ENCODE measurements around the gene PTMA.

Gene PTMA

DNA sequence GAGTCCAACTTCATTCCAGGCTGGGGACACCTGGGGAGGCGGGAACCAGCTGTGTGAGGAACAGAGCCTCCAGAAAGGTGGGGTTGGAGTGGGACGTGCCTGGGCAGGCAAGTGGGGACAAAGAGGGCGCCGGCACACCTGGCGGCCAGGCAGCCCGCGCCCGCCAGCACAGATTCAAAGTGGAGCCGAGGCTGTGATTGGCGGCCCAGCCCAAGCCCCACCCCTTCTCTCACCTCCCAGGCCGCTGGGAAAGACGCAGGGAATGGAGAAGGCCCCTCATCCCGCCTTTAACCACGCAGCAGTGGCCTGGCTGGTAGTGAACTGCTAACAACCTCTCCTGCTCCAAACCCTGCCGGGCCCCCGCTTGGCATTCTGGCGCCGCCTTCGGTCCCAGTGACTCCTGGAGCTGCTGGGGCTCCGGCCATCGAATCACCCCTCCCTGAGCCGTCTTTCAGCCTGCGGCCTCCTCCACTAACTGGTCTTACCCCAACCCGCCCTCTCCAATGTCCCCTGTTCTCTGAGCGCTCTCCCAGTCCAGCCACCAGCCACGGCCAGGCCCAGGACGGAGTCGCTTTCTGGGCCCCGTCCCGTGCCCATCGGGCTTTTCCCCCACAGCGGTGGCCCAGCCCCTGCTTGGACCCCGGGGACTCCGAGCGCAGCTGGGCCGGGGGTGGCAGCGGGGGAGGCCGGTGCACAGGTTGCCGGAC, 27.9 kb upstream of the PTMA start:
- Histone ChIP-seq H3K27me3 (ENCODE audit: control insufficient read depth, insufficient read depth, low read length) (no peaks in the 10 kb centered on the region), H3K4me1 (ENCODE audit: control insufficient read depth, insufficient read depth, low read length) (peaks cover 6% of the 10 kb centered on the region), H3K9ac (ENCODE audit: low read depth, low read length) (peak overlapping the region; percentile 93), H3K36me3 (ENCODE audit: control insufficient read depth, insufficient read depth, low read length) (peaks cover 2% of the 10 kb centered on the region), H3K9me3 (ENCODE audit: control insufficient read depth, insufficient read depth, low read length) (no peaks in the 10 kb centered on the region), H3K4me3 (ENCODE audit: low read depth, low read length) (peak overlapping the region; percentile 72)

DNA sequence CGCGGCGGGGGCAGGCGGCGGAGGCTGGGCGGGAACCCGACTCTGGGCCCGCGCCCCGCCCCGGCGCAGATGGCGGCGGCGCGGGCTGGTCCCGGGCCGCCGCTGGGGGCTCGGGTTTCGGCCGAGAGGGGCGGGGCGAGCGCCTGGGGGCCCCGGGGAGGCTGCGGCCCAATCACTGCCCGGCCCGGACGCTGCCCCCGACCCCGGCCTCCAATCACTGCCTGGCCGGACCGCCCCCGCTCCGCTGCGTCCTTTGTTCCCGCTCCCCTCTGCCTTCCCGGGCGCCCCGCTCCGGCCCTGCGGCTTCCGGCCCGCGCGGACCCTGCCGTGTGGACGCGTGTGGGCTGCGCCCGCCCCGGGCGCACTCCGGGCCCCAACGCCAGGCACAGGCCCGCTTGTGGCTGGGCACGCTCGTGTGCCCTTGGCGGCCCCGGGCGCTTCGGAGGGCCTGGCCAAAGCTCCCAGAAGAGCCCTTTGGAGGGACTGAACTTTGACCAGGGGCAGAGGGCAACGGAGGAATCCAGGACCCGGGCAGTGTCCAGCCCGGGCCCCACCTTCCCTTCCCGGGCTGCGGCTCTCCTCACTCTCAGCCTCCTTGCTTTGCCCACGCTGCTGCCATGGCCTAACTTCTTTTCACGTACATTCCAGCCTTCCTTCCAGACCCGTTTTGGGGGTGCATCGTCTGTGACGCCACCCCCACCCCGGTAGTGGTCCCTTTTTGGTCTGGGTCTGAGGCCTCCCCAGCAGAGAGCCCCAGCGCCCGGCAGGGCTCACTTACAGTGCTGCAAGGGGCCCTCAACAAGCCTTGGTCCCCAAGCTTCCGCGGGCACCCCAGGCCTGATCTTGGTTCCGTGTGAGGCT, 27.1 kb upstream of the PTMA start:
- Histone ChIP-seq H3K9ac (ENCODE audit: low read depth, low read length) (peak overlapping the region; percentile 98), H3K4me3 (ENCODE audit: low read depth, low read length) (peak overlapping the region; percentile 80), H3K27me3 (ENCODE audit: control insufficient read depth, insufficient read depth, low read length) (no peaks in the 10 kb centered on the region), H3K4me1 (ENCODE audit: control insufficient read depth, insufficient read depth, low read length) (peaks cover 6% of the 10 kb centered on the region), H3K36me3 (ENCODE audit: control insufficient read depth, insufficient read depth, low read length) (peaks cover 2% of the 10 kb centered on the region), H3K9me3 (ENCODE audit: control insufficient read depth, insufficient read depth, low read length) (no peaks in the 10 kb centered on the region)

DNA sequence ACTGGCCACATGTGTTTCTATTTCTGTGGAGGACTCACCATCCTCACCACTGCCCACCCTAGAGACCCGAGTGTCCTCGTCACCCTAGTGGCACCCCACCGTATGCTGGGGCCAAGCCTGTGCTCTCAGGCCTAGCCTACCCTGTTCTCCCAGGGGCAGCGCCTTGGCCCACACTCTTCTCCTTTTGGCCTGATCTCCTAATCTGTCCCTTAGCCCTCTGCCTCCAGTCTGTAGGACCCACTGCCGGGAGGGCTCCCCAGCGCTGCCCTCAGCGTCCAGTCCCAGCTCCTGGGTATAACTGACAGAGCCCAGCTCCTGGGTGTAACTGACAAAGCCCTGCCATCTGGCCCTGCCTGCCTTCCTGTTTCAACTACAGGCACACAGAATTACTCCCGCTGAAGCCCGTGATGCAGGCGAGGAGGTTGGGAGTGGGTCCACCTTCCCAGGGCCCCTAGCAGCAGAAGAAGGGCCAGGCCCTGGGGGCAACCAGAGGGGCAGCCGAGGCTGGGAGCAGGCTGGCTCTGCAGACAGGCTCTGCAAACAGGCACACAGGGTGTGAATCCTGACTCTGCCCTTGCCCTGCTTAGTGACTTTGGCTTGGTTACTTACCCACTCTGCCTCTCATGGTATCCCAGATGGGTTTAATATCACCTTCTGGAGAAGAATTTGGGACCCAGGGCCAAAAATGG, 25.6 kb upstream of the PTMA start:
- Histone ChIP-seq H3K9me3 (ENCODE audit: control insufficient read depth, insufficient read depth, low read length) (no peaks in the 10 kb centered on the region), H3K36me3 (ENCODE audit: control insufficient read depth, insufficient read depth, low read length) (peaks cover 2% of the 10 kb centered on the region), H3K4me3 (ENCODE audit: low read depth, low read length) (no peak overlapping the region), H3K27me3 (ENCODE audit: control insufficient read depth, insufficient read depth, low read length) (no peaks in the 10 kb centered on the region), H3K9ac (ENCODE audit: low read depth, low read length) (no peak overlapping the region), H3K4me1 (ENCODE audit: control insufficient read depth, insufficient read depth, low read length) (peaks cover 11% of the 10 kb centered on the region)

DNA sequence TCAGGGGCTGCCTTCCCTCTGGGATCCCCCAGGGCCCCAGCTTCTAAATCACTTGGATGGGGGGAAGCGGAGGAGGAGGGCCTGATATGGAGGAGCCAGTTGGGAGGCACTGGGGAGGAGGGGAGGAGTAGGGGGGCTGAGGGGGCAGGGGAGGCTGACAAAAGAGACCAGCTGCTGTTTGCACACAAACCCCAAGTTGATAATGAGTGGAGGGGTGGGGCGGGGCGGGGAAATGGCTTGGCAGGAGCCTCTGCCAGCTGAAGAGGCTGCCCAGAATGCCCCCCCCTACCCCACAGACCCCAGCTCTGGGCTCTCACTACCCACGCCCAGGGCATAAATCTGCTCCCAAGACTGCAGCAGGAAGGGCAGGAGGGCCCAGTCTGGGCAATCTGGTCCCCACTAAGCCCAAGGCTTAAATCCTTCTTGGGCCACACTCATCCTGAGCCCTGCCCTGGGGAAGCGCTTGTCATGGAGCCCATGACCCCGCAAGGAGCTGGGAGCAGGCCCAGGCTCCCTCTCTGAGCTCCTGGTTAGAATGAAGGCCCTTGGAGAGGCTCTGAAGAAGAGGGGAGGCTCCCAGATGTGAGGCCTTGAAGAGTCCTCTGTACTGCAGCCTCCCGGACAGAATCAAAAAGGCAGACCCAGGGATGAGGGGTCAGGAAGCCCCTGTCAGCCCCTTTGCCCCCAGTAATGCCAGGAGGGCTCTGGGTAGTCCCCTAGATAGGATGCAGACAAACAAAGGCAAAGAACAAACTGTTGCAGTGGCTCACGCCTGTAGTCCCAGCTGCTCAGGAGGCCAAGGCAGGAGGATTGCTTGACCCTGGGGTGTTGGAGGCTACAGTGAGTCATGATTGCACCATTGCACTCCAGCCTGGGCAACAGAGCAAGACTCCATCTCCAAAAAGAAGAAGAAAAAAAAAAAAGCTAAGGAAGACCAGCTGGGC, 24.8 kb upstream of the PTMA start:
- Histone ChIP-seq H3K4me1 (ENCODE audit: control insufficient read depth, insufficient read depth, low read length) (peaks cover 11% of the 10 kb centered on the region), H3K4me3 (ENCODE audit: low read depth, low read length) (no peak overlapping the region)

DNA sequence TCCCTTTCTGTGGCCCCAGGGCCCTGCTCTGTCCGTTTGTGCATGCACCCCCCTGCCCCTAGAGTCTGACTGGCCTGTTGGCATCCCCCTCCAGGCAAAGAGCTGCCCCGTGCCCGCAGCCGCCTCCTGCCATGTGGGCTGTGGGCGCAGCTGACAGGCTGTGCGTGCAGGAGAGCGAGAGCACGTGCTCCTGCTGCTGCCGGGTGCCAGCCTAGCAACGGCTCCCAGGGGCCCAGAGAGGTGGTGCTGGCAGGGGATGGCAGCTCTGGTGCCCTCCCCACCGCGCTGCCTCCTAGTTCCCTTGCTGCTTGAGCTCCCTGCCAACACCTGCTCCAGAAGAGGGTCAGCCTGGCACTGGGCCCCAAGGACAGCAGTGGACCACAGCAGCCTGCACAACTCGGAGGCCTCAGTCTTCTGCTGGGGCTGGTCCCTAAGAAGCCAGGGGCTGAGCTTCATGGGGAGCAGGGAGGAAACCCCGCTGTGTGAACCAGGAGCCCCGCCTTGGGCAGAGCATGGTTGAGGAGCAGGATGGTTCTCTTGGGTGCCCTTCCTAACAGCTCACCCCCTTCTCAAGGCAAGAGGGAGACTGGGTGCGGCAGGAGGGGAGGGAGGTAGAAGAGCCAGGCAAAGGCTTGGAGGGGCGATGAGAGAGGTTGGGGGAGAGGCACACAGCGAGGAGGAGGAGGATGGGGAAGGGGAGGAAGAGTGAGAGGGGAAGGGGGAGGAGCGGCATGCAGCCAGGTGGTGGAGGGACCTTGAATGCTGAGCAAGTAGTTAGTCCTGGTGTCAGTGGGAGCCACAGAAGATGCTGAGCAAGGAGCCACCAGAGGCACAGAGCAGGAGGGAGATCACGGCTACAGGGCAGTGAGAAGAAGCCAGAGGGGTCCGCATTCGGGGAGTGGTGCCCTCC, 23.8 kb upstream of the PTMA start:
- peak overlapping the region; percentile 24 for H3K9ac ChIP-seq (ENCODE audit: low read depth, low read length)
- no peaks in the 10 kb centered on the region for H3K27me3 ChIP-seq (ENCODE audit: control insufficient read depth, insufficient read depth, low read length)
- no peaks in the 10 kb centered on the region for H3K9me3 ChIP-seq (ENCODE audit: control insufficient read depth, insufficient read depth, low read length)
- no peak overlapping the region for H3K4me3 ChIP-seq (ENCODE audit: low read depth, low read length)
- H3K36me3 ChIP-seq (ENCODE audit: control insufficient read depth, insufficient read depth, low read length) = peaks cover 2% of the 10 kb centered on the region
- H3K4me1 ChIP-seq (ENCODE audit: control insufficient read depth, insufficient read depth, low read length) = peaks cover 11% of the 10 kb centered on the region

More for the DNA sequence above, 24.8 kb upstream of the PTMA start:
- no peaks in the 10 kb centered on the region for H3K9me3 ChIP-seq (ENCODE audit: control insufficient read depth, insufficient read depth, low read length)
- H3K36me3 ChIP-seq (ENCODE audit: control insufficient read depth, insufficient read depth, low read length) = peaks cover 2% of the 10 kb centered on the region
- no peak overlapping the region for H3K9ac ChIP-seq (ENCODE audit: low read depth, low read length)
- H3K27me3 ChIP-seq (ENCODE audit: control insufficient read depth, insufficient read depth, low read length) = no peaks in the 10 kb centered on the region

DNA sequence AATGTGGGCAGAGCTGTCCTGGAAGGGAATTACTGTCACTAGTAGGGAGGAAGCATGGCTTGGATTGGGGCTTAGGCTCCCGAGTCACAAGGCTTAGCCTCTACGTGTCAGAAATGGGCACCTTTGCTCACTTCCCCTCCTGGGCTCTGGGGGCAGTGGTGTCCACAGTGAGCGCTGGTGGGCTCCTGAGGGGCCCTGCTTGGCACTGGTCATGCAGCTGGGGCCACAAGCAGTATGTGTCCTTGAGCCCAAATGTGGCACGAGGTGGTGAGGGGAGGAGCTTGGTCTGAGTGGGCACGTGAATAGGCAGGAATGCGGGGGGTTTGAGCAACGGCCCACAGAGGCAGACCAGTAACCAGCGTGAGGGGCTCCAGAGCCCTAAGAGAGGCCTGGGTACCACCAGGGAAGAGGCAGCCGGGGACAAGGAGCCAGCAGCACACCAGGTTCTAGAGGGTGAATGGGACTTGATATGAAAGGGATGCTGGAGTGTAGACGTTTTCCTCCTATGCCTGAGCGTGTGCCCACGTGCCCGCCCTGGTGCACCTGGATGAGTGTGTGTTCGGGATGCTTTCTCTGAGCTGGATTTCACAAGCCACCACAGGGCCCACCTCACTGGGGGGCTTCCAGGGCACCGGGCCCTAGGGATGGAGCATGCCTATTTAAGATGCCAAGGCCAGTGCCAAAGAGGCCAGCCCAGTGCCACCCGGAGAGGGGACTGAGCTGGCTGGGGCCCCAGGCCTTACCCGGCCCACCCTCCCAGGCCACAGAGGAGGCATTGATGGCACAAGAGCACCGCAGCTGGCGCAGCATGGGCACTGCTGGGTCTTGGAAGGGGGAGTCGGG, 22.8 kb upstream of the PTMA start:
- Histone ChIP-seq H3K9me3 (ENCODE audit: control insufficient read depth, insufficient read depth, low read length) (no peaks in the 10 kb centered on the region), H3K4me3 (ENCODE audit: low read depth, low read length) (peak overlapping the region; percentile 30), H3K27me3 (ENCODE audit: control insufficient read depth, insufficient read depth, low read length) (no peaks in the 10 kb centered on the region), H3K36me3 (ENCODE audit: control insufficient read depth, insufficient read depth, low read length) (peaks cover 2% of the 10 kb centered on the region), H3K9ac (ENCODE audit: low read depth, low read length) (peak overlapping the region; percentile 12), H3K4me1 (ENCODE audit: control insufficient read depth, insufficient read depth, low read length) (peaks cover 7% of the 10 kb centered on the region)

DNA sequence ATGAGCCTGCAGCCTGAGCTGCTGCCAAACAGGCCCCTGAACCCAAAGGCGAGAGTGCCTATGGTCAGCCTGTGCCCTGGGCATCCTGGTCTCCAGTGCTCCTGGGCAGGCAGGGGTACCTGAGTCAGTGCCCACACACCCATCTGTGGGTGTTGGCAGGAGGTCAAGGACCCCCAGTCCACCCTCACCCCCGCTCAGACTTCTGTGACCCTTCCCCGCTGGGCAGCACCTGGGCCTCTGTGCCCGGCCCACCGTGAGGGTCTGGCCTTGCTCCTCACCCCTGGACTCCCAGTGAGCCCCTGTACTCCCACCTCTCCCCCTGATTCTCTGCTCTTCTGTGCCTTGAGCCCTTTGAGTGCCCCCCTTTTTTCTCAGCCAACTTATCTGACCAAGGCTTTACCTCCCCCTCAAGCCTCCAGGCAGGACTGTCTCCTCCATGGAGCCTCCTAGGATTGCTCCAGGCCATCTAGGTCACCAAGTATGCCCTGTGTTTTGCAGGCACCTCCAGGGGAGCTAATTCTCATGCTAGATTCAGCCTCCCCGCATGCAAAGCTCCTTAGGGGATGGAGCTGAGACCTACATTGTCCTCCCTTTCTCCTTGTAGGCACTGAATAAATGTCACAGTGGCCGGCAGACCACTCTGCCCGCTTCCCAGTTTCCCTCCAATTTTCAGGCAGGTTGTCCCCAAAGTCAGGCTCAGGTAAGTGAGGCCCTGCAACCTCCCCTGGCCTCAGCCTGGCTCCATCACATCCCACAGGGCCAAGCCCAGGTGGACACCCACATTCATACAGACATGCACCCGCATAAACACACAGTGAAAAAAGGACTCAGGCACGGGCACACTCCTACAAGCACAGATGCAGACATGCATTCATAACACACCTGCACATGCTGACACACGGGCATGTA, 21.9 kb upstream of the PTMA start:
- Histone ChIP-seq H3K9ac (ENCODE audit: low read depth, low read length) (no peak overlapping the region), H3K4me3 (ENCODE audit: low read depth, low read length) (peak overlapping the region; percentile 33), H3K36me3 (ENCODE audit: control insufficient read depth, insufficient read depth, low read length) (peaks cover 2% of the 10 kb centered on the region), H3K4me1 (ENCODE audit: control insufficient read depth, insufficient read depth, low read length) (peaks cover 7% of the 10 kb centered on the region), H3K27me3 (ENCODE audit: control insufficient read depth, insufficient read depth, low read length) (no peaks in the 10 kb centered on the region), H3K9me3 (ENCODE audit: control insufficient read depth, insufficient read depth, low read length) (no peaks in the 10 kb centered on the region)

DNA sequence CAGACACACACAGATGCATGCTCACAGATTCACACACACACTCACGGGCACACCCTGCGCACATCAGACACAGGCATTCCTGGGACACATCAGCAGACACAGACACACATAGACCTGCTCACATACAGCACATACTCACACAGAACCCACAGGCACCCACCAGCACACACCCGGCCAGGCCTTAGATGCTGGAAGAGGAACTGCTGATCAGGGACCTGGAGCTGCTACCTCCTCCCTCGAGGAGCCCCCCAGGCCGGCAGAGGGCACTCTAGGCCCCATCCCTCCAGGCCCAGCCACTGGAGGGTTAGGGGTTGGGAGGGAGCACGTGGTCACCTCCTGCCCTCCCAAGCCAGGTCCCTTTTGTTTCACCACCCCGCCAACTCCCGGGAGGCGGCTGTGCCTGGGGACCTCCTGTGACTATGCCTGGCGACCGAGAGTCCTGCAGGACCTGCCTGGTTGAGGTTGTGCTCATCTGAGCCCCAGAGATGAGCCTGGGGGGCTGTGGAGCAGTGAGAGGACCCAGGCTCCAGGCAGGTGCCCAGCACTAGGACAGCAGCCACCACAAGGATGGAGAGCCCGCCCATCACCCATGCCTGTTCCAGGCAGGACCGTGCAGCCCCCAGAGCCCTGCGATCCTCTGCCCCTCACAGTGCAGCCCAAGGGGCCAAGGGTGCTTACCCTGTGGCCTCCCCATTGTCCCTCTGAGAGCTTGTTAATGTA, 21.0 kb upstream of the PTMA start:
- peak overlapping the region; percentile 68 for H3K4me3 ChIP-seq (ENCODE audit: low read depth, low read length)
- H3K9ac ChIP-seq (ENCODE audit: low read depth, low read length) = peak overlapping the region; percentile 48
- no peaks in the 10 kb centered on the region for H3K27me3 ChIP-seq (ENCODE audit: control insufficient read depth, insufficient read depth, low read length)
- H3K9me3 ChIP-seq (ENCODE audit: control insufficient read depth, insufficient read depth, low read length) = no peaks in the 10 kb centered on the region
- H3K4me1 ChIP-seq (ENCODE audit: control insufficient read depth, insufficient read depth, low read length) = peaks cover 7% of the 10 kb centered on the region
- H3K36me3 ChIP-seq (ENCODE audit: control insufficient read depth, insufficient read depth, low read length) = peaks cover 2% of the 10 kb centered on the region

DNA sequence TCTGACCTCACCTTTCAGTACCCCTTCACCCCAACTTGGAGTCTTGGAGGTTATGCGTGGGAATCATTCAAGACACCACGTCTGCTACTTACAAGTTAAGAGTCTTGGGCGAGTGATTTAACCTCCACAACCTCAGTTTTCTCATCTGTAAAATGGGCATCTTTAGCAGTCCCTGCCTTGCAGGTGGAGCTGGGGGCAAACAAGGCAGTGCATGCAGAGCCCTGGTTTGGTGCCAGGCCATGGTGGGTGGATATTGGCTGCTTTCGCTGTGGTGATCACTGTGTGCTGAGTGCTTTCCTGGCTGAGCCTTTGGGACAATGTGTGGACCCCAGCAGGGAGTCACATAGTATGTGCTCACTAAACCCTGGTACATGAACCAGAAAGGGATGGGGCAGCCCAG, 20.4 kb upstream of the PTMA start:
- H3K36me3 ChIP-seq (ENCODE audit: control insufficient read depth, insufficient read depth, low read length) = peaks cover 2% of the 10 kb centered on the region
- H3K9ac ChIP-seq (ENCODE audit: low read depth, low read length) = no peak overlapping the region
- no peaks in the 10 kb centered on the region for H3K9me3 ChIP-seq (ENCODE audit: control insufficient read depth, insufficient read depth, low read length)
- H3K4me1 ChIP-seq (ENCODE audit: control insufficient read depth, insufficient read depth, low read length) = peaks cover 5% of the 10 kb centered on the region
- no peaks in the 10 kb centered on the region for H3K27me3 ChIP-seq (ENCODE audit: control insufficient read depth, insufficient read depth, low read length)
- H3K4me3 ChIP-seq (ENCODE audit: low read depth, low read length) = peak overlapping the region; percentile 68
